Measurements from ENCODE around the gene ZFP3. TPM values are rescaled to one million over a fixed set of nuclear protein-coding genes. Genes with fewer than 3 reads are reported as not detected.
"Not testable (repeated sequence)": the region's sequence is repeated elsewhere in the genome, so short reads cannot be mapped to it uniquely, and the experiment has no call there.

Gene ZFP3
- total RNA-seq, 1 donor from 2014 or later: 0.21 TPM

DNA sequence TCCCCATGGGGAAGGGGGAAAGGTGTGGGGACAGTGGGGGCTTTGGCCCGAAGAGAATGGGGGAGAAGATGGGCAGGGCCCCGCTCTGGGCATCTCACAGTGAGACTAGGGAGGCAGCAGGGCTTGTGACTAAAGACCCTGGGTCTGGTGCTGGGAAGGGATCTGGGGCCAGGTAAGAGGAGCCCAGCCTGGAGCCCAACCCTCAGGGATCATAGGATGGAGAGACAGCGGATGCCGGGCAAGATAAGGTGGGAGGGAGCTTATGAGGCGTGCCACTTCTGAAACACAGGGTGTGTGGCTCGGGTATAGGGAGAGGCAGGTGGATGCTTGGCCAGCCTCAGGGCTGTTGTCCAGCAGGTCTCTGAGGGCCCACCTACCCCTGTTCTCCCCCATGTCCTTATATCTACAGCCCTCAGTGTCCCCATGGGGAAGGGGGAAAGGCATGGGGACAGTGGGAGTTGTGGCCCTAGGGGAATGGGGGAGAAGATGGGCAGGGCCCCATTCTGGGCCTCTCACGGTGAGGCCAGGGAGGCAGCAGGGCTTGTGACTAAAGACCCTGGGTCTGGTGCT lies 53.0 kb downstream of the ZFP3 start:
- Histone ChIP-seq H3K4me3 (no peak overlapping the region), H3K27me3 (no peaks in the 10 kb centered on the region), H3K4me1 (no peaks in the 10 kb centered on the region), H3K9me3 (no peaks in the 10 kb centered on the region), H3K27ac (no peak overlapping the region), H3K36me3 (no peaks in the 10 kb centered on the region)
- intact Hi-C loops (cut with DNase I): no loop called here
- TF ChIP-seq CTCF (IDR thresholded peaks at IDR 0.05): no peak
- no peak for DNase-seq (ENCODE audit: low spot score in 2 of 2)

DNA sequence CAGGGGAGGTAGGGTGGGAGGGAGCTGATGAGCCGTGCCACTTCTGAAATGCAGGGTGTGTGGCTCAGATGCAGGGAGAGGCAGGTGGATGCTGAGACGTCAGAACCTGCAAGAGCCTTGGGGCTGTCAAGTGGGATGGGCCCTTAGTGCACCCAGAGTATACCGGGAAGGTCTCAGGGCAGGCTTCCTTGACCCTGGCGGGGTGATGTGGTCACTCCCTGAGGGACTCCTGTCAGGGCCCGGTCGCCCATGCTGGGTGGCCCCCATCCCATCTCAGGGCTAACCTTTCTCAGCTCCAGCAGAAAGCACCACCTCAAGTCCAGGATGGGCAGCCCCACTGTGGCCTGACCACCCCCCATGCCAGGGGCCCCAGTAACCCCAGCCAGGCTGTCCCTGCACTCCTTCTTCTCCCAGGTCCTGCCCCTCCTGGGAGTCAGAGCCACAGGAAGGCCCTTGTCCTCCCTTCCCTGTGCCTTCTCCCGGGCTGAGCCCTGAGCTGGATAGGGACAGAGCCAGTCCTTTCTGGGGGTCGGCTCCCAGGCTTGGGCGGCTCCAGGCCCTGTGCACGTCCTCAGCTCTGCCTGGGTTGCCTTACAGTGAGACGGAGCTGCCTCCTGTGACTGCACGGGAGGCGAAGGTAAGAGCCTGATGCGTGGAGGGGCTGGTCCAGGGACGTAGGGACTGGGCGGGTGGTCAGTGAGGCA lies 53.7 kb downstream of the ZFP3 start:
- H3K9me3 ChIP-seq; H3K4me1 ChIP-seq; H3K27me3 ChIP-seq; H3K27ac ChIP-seq; H3K4me3 ChIP-seq; intact Hi-C loops (cut with DNase I); H3K36me3 ChIP-seq: not testable (repeated sequence)
- DNase-seq (ENCODE audit: low spot score in 2 of 2): peak in 1 of 2 donors; percentile 48

DNA sequence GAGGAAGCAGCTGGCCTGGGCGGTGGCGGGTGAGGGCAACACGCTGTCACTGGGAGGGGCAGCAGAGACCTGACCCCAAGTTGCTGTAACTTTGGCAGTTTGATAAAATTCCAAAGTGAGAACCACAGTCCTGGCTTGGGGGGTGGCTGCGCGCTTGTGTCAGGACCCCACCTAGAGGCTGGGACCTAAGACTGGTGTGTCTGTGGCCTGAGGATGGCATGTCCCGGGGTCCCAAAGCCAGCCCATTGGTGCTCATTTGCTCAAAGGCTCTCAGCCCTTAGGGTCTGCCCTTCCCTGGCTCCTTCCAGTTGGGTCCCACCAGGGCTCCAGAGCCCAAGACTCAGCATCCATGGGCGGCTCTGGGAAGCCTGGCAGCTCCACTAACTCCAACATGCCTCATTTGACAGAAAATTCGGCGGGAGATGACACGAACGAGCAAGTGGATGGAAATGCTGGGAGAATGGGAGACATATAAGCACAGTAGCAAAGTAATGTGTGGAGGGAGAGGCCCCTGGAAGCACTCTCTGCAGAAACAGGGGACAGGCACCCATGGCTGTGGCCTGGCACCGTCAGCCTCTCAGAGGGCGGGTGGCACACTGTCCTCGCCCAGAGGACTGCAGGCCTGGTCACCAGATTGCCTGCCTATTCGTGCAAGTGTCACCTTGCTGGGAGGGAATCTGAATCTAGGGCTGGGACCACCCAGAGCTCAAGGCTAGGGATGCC lies 54.4 kb downstream of the ZFP3 start:
- H3K36me3 ChIP-seq; H3K4me1 ChIP-seq; H3K9me3 ChIP-seq; H3K4me3 ChIP-seq; intact Hi-C loops (cut with DNase I); H3K27me3 ChIP-seq; H3K27ac ChIP-seq: not testable (repeated sequence)
- DNase-seq (ENCODE audit: low spot score in 2 of 2): peak in 1 of 2 donors; percentile 45

GRCh38 chr17:5133311-5133710 lies 55.0 kb downstream of the ZFP3 start:
- no peak for TF ChIP-seq CTCF (IDR thresholded peaks at IDR 0.05)
- no peaks in the 10 kb centered on the region for H3K9me3 ChIP-seq
- H3K27ac ChIP-seq: no peak overlapping the region
- DNase-seq (ENCODE audit: low spot score in 2 of 2): peak in 1 of 2 donors; percentile 37
- H3K36me3 ChIP-seq: no peaks in the 10 kb centered on the region
- intact Hi-C loops (cut with DNase I): no loop called here
- no peaks in the 10 kb centered on the region for H3K27me3 ChIP-seq
- H3K4me3 ChIP-seq: no peak overlapping the region
- no peaks in the 10 kb centered on the region for H3K4me1 ChIP-seq

GRCh38 chr17:5133961-5134360 lies 55.7 kb downstream of the ZFP3 start:
- intact Hi-C loops (cut with DNase I); H3K4me1 ChIP-seq: not testable (repeated sequence)

GRCh38 chr17:5134571-5134970 lies 56.3 kb downstream of the ZFP3 start:
- H3K4me3 ChIP-seq; H3K4me1 ChIP-seq; H3K27ac ChIP-seq; H3K27me3 ChIP-seq; H3K9me3 ChIP-seq; H3K36me3 ChIP-seq; DNase-seq (ENCODE audit: low spot score in 2 of 2); intact Hi-C loops (cut with DNase I): not testable (repeated sequence)

More at GRCh38 chr17:5133961-5134360, 55.7 kb downstream of the ZFP3 start:
- H3K4me3 ChIP-seq; H3K27me3 ChIP-seq; H3K9me3 ChIP-seq; H3K27ac ChIP-seq; H3K36me3 ChIP-seq; DNase-seq (ENCODE audit: low spot score in 2 of 2): not testable (repeated sequence)

GRCh38 chr17:5135131-5135712 lies 57.0 kb downstream of the ZFP3 start:
- H3K27me3 ChIP-seq; H3K36me3 ChIP-seq; DNase-seq (ENCODE audit: low spot score in 2 of 2); H3K9me3 ChIP-seq; H3K4me3 ChIP-seq; H3K4me1 ChIP-seq; intact Hi-C loops (cut with DNase I); H3K27ac ChIP-seq: not testable (repeated sequence)
